NCI-H2081 (cell line): ENCODE data around the gene ODAPH.
"Not testable (repeated sequence)": the region's sequence is repeated elsewhere in the genome, so short reads cannot be mapped to it uniquely, and the experiment has no call there.

Experiments used
- DNase-seq, 2 experiments: peaks; one replicate each; lab custom pipeline; 2025; lab: John Stamatoyannopoulos, UW

Gene ODAPH

GRCh38 chr4:75555294-75556164 is at the start of gene ODAPH:
Gene ODAPH (plus strand): TSS chr4:75556066. CDS start chr4:75556083, 17 bp downstream.
- DNase-seq = no peak

GRCh38 chr4:75509592-75509991 is 46.3 kb upstream of the ODAPH start:
- not testable (repeated sequence) for DNase-seq

- no peak for DNase-seq
These were observed 44.0 kb upstream of the ODAPH start for GRCh38 chr4:75511841-75512240.

- no peak for DNase-seq
These were observed 43.3 kb upstream of the ODAPH start for GRCh38 chr4:75512386-75513211.

- no peak for DNase-seq
These were observed 42.2 kb upstream of the ODAPH start for GRCh38 chr4:75513526-75514130.

- peak; percentile 92 to 95 for DNase-seq
These were observed 41.5 kb upstream of the ODAPH start, which contains the start of the genes RCHY1 and THAP6 for GRCh38 chr4:75514131-75514948. Gene RCHY1 (minus strand): TSS chr4:75514403. CDS start chr4:75514286, 117 bp downstream. Gene THAP6 (plus strand): TSS chr4:75514473. CDS start chr4:75515453, 980 bp downstream.

- peak in 1 of 2 experiments; percentile 1 for DNase-seq
These were observed 40.8 kb upstream of the ODAPH start for GRCh38 chr4:75514949-75515612.

GRCh38 chr4:75516144-75516543 is 39.7 kb upstream of the ODAPH start:
- DNase-seq = no peak

- not testable (repeated sequence) for DNase-seq
These were observed 36.4 kb upstream of the ODAPH start for GRCh38 chr4:75519452-75519851.

- DNase-seq = no peak
These were observed 30.8 kb upstream of the ODAPH start for GRCh38 chr4:75525086-75525485.

GRCh38 chr4:75525910-75526309 is 30.0 kb upstream of the ODAPH start:
- DNase-seq = no peak

GRCh38 chr4:75527482-75527881 is 28.4 kb upstream of the ODAPH start:
- DNase-seq = no peak

- DNase-seq = no peak
These were observed 25.1 kb upstream of the ODAPH start for GRCh38 chr4:75530556-75531322.

- DNase-seq = not testable (repeated sequence)
These were observed 24.2 kb upstream of the ODAPH start for GRCh38 chr4:75531536-75532143.

GRCh38 chr4:75533339-75533887 is 22.5 kb upstream of the ODAPH start:
- DNase-seq = not testable (repeated sequence)

- not testable (repeated sequence) for DNase-seq
These were observed 21.9 kb upstream of the ODAPH start for GRCh38 chr4:75533926-75534325.

GRCh38 chr4:75537308-75537707 is 18.6 kb upstream of the ODAPH start:
- DNase-seq = not testable (repeated sequence)

- no peak for DNase-seq
These were observed 13.0 kb upstream of the ODAPH start for GRCh38 chr4:75542824-75543223.

- not testable (repeated sequence) for DNase-seq
These were observed 11.6 kb upstream of the ODAPH start for GRCh38 chr4:75544220-75544619.
